NCI-H2081 treated with DMSO at 0.1 percent for 48 hours (cell line): ENCODE results near the gene KDM8.

Experiments
- DNase-seq: peaks from one replicate; lab custom pipeline; 2025; lab: John Stamatoyannopoulos, UW

KDM8 gene

GRCh38 chr16:27230562-27231001 is 27.3 kb downstream of the KDM8 start:
- DNase-seq, result no peak

GRCh38 chr16:27231692-27232060 is 28.4 kb downstream of the KDM8 start:
- no peak for DNase-seq

DNA sequence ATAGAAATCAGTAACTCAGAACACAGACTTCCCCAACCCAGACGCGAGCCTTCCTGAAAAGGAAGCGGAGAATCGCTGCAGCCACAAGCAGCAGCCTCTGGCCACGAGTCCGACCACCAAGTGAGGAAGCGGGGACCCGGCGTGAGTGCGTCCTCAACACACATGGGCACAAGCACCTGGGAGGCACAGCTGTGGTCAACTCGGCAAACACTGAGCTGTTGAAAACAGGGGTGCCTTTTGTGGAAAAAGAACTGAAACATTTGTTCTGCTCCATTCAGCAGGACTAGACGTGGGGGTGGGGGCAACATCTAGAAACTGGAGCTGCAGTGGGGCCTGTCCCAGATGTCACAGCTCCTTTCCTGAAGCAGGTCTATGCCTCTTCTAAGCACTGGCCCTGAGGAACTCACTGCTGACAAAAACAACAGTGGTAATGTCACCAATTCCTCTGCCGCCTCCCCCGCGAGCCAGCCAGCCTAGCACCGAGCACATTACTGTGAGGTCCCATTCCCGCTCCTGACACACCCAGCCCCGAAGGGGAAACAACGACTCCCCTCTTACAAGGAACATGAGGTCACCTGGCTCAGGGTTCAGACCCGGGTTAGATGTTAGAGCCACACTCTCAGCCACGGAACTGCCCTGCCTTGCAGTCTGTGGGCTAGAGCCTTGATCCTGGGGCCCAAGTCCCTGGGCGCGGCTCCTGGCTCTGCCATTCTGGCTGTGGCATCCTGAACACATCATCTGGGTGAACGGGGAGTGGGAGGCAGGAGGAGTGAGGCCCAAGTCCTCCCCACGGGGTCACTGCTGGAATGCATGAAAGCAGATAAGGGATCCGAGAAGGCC is 29.0 kb downstream of the KDM8 start:
- no peak for DNase-seq

DNA sequence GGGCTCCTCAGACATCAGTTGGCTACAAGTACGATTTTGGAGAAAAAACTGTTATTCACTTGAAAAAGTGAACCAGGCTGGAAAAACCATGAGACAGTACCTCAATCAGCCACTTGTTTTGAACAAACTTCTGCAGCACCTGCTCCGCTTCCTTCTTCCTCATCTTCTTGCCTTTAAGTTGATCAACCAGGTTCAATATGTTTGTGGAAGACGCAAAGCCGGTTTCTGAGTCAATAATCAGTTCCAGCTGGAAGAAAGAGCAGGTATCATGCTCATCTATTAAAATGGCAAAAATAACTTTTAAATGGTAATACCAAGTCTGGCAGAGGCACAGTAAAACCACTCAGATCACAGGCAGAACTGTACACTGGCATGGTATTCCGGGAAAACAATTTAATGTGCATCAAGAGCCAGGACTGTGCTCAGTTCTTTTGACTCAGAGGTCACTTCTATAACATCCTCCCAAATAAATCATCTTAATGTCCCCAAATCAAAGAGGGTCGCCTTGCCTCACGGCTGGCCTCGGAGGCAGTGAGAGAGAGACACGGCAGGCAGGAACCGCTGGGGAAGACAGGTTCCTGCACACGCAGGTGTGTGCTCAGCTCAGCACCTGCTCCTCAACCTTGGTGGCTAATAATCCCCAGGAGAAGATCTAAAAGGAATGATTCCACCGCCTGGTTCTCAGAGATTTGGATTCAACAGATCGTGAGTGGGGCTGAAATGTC is 29.7 kb downstream of the KDM8 start:
- no peak for DNase-seq

DNA sequence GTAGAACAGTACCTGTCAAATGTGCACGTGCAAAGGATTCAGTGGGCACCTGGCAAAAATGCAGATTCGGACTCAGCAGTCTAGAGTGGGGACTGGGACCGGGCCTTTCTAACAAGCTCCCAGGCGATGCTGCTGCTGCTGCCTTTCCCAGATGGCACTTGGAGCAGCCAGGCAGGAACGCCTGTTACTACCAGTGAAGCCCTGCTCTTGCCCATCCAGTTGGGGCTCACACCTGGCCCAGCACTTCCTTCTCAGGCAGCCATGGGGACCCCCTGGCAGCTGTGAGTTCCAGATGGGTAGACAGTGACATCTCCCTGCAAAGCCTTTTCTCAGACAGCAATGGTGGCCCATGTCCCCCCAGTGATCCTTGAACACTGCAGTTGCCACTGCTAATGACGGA is 30.4 kb downstream of the KDM8 start:
- no peak for DNase-seq

- DNase-seq, result no peak
These were observed 30.8 kb downstream of the KDM8 start for GRCh38 chr16:27234171-27234570.

- no peak for DNase-seq
These were observed 31.3 kb downstream of the KDM8 start for GRCh38 chr16:27234603-27235002.

- DNase-seq, result no peak
These were observed 32.0 kb downstream of the KDM8 start for GRCh38 chr16:27235055-27235937.

DNA sequence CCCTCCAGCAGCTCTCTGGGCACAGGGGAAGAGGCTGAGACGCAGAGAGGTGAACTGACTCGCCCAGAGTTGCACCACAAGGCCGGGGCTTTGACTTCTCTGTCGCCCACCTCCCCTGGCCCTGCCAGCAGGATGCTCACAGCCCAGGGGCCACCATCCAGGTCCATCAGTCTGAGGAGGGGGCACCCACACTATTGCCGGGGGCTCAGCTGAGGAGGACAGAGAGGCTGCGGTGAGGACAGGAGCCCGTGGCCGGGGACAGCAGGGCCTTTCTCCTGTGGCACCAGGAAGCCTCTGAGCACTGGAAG is 32.6 kb downstream of the KDM8 start:
- DNase-seq, result no peak

DNA sequence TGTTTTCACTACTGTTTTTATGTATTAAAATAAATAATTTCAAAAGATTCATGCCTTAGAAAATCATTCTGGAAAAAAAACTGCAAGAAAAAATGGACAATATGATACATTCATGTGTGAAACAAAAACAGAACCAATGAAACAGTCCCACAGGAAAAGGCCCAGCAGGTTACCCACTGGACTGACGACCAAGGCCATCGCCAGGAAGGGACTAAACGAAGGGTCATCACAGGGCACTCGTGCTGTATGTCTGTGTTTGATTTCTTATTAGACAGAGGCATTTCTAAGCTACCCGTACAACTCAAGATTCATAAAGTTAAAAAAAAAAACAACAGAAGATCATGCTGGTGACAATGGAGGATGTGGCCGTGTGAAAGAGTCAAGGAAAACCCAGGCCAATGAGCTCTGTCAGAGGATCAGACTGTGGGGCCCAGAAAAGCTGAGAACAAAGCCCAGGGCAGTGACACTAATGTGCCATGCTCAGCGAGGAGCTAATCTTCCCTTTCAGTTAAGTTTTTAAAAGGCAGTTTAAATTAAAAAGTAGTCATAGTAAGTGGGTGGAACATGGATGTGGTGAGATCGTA is 33.4 kb downstream of the KDM8 start:
- DNase-seq, result no peak

DNA sequence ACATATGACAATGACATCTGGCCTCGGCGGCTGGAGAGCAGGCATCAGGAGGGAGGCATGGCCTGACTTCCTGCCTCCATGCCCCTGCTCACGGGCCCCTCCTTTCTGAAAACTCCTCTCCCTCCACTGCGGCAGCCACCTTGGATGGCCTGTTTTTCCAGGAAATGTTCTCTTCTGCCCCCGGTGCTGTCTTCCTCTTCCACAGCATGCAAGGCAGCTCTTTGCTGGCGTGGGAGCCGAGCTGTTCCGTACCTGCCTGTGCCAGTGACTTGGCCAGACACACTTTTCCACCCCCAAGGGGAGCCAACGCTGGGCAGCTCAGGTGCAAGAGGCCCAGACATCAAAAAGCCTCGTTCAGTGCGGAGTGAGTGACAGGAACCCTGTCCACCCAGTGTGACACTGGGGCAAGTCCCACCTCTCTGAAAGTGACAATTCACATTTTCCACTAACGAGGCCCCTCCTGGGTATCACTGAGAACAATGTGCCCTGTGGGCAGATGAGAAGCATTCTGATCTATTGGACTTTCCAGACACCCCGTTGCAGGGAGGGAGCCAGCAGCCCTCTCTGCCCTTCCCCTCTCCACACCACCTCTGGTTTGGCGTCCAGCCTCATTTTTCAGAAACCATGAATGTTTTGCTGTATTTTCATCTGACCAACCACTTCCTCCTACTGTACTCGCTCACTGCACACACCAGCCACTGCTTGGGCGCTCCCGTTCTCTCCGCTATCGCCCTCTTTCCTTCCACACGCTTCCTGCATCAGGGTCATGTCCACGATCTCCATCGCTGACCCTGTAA is 34.1 kb downstream of the KDM8 start:
- DNase-seq, result no peak

- no peak for DNase-seq
These were observed 34.8 kb downstream of the KDM8 start for GRCh38 chr16:27238016-27238587.

- DNase-seq, result no peak
These were observed 35.3 kb downstream of the KDM8 start for GRCh38 chr16:27238591-27238990.

DNA sequence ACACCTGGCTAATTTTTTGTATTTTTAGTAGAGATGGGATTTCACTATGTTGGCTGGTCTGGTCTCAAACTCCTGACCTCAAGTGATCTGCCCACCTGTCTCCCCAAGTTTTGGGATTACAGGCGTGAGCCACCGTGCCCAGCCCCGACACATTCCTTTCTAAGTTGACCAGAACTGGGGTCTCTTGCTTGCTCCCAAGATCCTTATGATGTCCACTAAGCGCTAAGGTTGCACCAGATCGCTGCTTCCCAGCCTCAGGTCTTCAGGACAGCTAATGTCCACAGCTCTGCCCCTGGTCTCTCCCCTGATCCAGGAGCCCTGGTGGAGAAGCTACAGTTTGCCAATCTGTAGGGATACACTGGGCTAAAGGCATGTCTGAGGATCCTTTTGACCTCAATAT is 35.7 kb downstream of the KDM8 start:
- no peak for DNase-seq

DNA sequence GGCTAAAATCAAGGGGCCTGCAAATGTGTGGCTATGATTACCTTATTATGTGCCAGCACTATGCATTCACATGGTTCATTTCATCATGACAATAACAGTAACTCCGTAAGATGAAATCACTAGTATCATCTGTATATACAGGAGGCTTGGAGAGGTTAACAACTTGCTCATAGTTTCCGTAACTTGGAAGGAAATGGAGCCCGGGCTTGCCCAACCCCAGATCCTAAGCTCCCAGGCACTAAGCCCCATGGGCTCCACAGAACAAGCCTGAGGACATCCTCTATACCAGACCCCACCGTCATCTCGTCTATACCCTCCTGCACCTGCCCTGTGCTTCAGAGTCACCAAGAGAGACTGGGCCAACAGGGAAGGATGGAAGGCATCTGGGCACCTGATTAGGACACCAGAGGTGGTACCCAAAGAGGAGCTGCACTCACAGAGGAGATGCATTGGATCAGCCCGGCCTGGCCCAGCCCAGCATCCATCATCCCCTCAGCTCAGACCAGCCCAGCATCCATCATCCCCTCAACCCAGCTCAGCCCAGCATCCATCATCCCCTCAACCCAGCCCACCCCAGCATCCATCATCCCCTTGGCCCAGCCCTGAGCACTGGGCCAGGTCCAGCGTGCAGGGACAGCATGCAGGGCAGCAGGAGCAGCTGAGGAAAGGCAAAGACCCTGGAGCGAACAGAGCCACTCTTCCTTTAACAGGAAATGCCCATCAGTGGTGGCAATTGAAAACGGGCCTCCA is 36.8 kb downstream of the KDM8 start:
- no peak for DNase-seq

DNA sequence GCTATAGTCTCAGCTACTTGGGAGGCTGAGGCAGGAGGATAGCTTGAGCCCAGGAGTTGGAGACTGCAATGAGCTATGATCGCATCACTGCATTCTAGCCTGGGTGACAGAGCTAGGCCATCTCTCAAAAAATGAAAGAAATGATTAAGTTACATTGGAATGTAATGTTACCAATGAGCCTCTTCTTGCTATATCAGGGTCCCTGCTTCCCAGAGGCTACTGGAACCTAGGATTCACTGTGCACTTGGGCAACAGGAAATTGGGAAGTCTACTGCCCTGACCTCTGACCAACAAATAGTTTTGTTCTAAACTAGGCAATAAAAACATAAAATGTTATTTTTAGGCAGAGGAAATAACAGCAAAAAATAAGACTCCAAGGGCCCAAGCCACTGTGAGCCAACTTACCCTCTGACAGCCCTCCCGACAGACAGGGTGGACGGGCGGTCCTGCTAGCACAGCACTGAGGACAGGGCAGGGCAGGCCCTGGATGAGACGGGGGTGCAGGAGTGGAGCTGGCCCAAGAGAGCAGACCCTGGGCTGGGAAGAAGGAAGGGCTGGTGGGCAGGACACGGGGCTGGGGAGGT is 37.7 kb downstream of the KDM8 start:
- DNase-seq, result no peak

DNA sequence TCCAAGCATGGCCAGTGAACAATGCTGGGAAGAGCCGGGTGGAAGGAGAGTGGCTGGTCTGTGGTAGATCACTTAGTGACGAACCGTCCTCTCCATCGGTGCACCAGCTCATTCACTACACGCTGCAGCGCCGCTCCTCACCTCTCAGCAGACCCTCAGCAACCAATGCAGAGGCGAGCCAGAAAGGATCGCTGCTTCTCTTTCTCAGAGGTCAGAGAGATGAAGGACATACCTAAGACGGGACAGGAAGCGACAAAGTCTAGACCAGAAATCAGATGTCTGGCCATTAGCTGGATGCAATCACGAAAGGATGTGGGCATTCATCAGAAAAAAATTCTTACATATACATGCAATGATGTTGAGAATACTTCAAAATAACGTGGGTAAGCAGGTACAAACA is 38.3 kb downstream of the KDM8 start:
- no peak for DNase-seq

GRCh38 chr16:27242398-27242797 is 39.1 kb downstream of the KDM8 start:
- DNase-seq, result no peak

DNA sequence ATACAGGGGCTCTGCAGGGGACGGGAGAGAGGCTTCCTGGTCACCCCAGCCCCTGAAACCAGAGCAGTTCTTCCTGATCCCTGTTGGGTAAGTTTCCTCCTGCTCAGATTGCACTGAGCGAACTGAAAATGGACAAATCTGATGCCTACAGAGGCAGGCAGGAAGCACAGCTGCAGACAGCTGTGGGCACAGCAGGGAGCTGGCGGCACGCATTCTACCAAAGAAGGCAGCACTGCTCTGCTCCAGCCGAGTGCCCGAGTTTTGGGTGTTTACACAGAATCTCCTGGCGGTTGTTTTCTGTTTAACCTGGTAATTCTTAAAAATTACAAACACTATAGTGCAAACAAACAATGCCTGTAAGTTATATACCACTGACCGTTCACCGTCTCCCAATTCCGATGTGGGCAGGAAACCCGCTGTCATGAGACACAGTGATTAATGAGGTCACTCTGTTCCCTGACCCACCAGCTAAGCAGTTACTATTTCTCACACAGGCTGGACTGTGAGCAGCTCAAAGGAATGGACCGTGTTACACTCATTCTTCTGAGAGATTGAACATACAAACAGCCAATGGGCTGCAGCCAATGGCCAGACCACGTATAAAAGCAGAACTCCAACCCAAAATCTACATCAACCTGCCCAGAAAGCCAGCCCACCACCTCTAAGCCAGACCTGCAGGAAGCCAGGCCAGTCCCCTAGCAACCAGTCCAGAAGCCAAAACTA is 39.7 kb downstream of the KDM8 start:
- no peak for DNase-seq
